Measurements from ENCODE around the gene MAP2.

Gene MAP2

GRCh38 chr2:209383212-209383611 lies 40.6 kb upstream of the MAP2 start:
- POLR2A ChIA-PET = no interaction called here
- TF ChIP-seq LEF1 (IDR thresholded peaks at IDR 0.05; ENCODE audit: borderline replicate concordance) = no peak
- CTCF ChIA-PET = no interaction called here
- no peak for DNase-seq (ENCODE audit: extremely low spot score)

DNA sequence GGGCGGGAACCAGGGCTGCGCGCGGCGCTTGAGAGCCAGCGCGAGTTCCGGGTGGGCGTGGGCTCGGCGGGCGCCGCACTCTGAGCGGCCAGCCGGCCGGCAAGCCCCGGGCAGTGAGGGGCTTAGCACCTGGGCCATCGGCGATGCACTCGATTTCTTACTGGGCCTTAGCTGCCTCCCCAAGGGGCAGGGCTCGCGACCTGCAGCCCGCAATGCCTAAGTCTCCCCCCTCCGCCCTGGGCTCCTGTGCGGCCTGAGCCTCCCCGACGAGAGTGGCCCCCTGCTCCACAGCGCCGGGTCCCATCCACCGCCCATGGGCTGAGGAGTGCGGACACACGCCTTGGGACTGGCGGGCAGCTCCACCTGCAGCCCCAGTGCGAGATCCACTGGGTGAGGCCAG lies 36.5 kb upstream of the MAP2 start:
- ChIA-PET POLR2A (no interaction called here), CTCF (no interaction called here)
- TF ChIP-seq BHLHE40 (IDR thresholded peaks at IDR 0.05; ENCODE audit: borderline replicate concordance) = no peak
- TF ChIP-seq LEF1 (IDR thresholded peaks at IDR 0.05; ENCODE audit: borderline replicate concordance) = no peak
- no peak for TF ChIP-seq L3MBTL2 (conservative IDR thresholded peaks at IDR 0.05)
- TF ChIP-seq CTBP1 (IDR thresholded peaks at IDR 0.05; ENCODE audit: borderline replicate concordance) = no peak
- no peak for TF ChIP-seq SP1 (IDR thresholded peaks at IDR 0.05)
- TF ChIP-seq ELF4 (IDR thresholded peaks at IDR 0.05) = no peak
- no peak for TF ChIP-seq TARDBP (IDR thresholded peaks at IDR 0.05)
- TF ChIP-seq, protein P1, sequence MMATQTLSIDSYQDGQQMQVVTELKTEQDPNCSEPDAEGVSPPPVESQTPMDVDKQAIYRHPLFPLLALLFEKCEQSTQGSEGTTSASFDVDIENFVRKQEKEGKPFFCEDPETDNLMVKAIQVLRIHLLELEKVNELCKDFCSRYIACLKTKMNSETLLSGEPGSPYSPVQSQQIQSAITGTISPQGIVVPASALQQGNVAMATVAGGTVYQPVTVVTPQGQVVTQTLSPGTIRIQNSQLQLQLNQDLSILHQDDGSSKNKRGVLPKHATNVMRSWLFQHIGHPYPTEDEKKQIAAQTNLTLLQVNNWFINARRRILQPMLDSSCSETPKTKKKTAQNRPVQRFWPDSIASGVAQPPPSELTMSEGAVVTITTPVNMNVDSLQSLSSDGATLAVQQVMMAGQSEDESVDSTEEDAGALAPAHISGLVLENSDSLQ (IDR thresholded peaks at IDR 0.05) = no peak
- TF ChIP-seq NFRKB (IDR thresholded peaks at IDR 0.05) = no peak
- no peak for TF ChIP-seq SUZ12 (IDR thresholded peaks at IDR 0.05)
- no peak for TF ChIP-seq ARNT (IDR thresholded peaks at IDR 0.05)
- no peak for TF ChIP-seq ZNF384 (IDR thresholded peaks at IDR 0.05)
- TF ChIP-seq HDGF (IDR thresholded peaks at IDR 0.05; ENCODE audit: borderline replicate concordance) = no peak
- DNase-seq (ENCODE audit: extremely low spot score) = no peak

- ChIA-PET POLR2A (no interaction called here), CTCF (no interaction called here)
- TF ChIP-seq LEF1 (IDR thresholded peaks at IDR 0.05; ENCODE audit: borderline replicate concordance) (no peak), HDGF (IDR thresholded peaks at IDR 0.05; ENCODE audit: borderline replicate concordance) (no peak), BHLHE40 (IDR thresholded peaks at IDR 0.05; ENCODE audit: borderline replicate concordance) (no peak), NFRKB (IDR thresholded peaks at IDR 0.05) (no peak), TARDBP (IDR thresholded peaks at IDR 0.05) (no peak), ARNT (IDR thresholded peaks at IDR 0.05) (no peak), FOXA1 (IDR thresholded peaks at IDR 0.05) (no peak), SUZ12 (IDR thresholded peaks at IDR 0.05) (no peak), CTBP1 (IDR thresholded peaks at IDR 0.05; ENCODE audit: borderline replicate concordance) (no peak), L3MBTL2 (conservative IDR thresholded peaks at IDR 0.05) (no peak), FOXM1 (IDR thresholded peaks at IDR 0.05; ENCODE audit: borderline replicate concordance) (no peak), SP1 (IDR thresholded peaks at IDR 0.05) (no peak), ZNF384 (IDR thresholded peaks at IDR 0.05) (no peak)
- TF ChIP-seq, protein P1 (IDR thresholded peaks at IDR 0.05) = no peak
- DNase-seq (ENCODE audit: extremely low spot score) = no peak
Observed at GRCh38 chr2:209388446-209389037, 35.3 kb upstream of the MAP2 start.

DNA sequence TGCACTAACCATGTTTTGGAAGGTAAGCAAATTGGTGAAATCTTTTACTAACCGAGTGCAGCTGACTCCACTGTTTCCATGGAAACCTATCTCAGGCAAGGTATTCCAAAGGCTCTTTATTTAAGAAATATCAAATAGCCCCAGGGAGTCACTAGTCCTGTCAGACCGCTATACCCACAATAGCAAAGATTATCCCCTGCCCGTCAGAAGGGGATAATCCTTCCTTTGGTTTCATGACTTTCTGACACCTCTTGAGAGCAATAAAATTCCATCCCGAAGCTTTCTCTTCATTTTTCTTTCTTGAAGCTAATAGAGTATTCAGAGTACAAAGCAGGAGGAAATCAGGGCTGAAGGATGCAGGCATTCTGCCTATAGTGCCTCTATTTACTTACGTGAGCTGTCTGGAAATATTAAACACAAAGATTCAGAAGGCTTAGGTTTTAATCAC lies 34.7 kb upstream of the MAP2 start:
- CTCF ChIA-PET = no interaction called here
- no peak for DNase-seq (ENCODE audit: extremely low spot score)
- POLR2A ChIA-PET = no interaction called here

DNA sequence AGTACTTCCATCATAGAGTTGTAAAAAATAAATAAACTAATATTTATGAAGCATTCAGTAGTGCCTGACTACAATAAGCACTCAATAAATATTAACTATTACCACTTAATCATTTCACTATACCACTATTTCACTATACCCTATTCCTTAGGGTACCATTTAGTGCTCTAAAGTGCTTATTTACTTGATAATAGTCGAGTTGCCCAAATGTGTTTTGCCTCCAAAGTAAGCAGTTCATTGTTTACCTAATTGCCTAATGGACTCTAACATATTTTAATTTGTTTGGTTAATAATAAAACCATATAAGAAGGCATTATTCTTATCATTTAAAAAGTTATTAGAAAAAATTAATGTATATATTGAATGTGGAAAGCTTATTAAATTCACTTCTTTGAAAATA lies 33.0 kb upstream of the MAP2 start:
- CTCF ChIA-PET = no interaction called here
- POLR2A ChIA-PET = no interaction called here
- DNase-seq (ENCODE audit: extremely low spot score) = no peak
- TF ChIP-seq NFRKB (IDR thresholded peaks at IDR 0.05) (no peak), FOXM1 (IDR thresholded peaks at IDR 0.05; ENCODE audit: borderline replicate concordance) (no peak), FOXA1 (IDR thresholded peaks at IDR 0.05) (no peak), CTBP1 (IDR thresholded peaks at IDR 0.05; ENCODE audit: borderline replicate concordance) (no peak), FOXK2 (IDR thresholded peaks at IDR 0.05) (no peak), LEF1 (IDR thresholded peaks at IDR 0.05; ENCODE audit: borderline replicate concordance) (no peak), ELF4 (IDR thresholded peaks at IDR 0.05) (no peak), ARNT (IDR thresholded peaks at IDR 0.05) (no peak), SP1 (IDR thresholded peaks at IDR 0.05) (no peak), TARDBP (IDR thresholded peaks at IDR 0.05) (no peak), BHLHE40 (IDR thresholded peaks at IDR 0.05; ENCODE audit: borderline replicate concordance) (no peak), ZNF384 (IDR thresholded peaks at IDR 0.05) (no peak), SUZ12 (IDR thresholded peaks at IDR 0.05) (no peak)
- TF ChIP-seq, protein P1 (IDR thresholded peaks at IDR 0.05) = no peak

More for the DNA sequence above, 34.7 kb upstream of the MAP2 start:
- no peak for TF ChIP-seq TARDBP (IDR thresholded peaks at IDR 0.05)
- no peak for TF ChIP-seq ARNT (IDR thresholded peaks at IDR 0.05)
- TF ChIP-seq L3MBTL2 (conservative IDR thresholded peaks at IDR 0.05) = no peak
- TF ChIP-seq LEF1 (IDR thresholded peaks at IDR 0.05; ENCODE audit: borderline replicate concordance) = no peak
- TF ChIP-seq FOXM1 (IDR thresholded peaks at IDR 0.05; ENCODE audit: borderline replicate concordance) = no peak
- TF ChIP-seq FOXA1 (IDR thresholded peaks at IDR 0.05) = no peak
- TF ChIP-seq FOXK2 (IDR thresholded peaks at IDR 0.05) = no peak
- TF ChIP-seq SP1 (IDR thresholded peaks at IDR 0.05) = no peak
- no peak for TF ChIP-seq HDGF (IDR thresholded peaks at IDR 0.05; ENCODE audit: borderline replicate concordance)
- TF ChIP-seq BHLHE40 (IDR thresholded peaks at IDR 0.05; ENCODE audit: borderline replicate concordance) = no peak
- TF ChIP-seq NFRKB (IDR thresholded peaks at IDR 0.05) = no peak
- TF ChIP-seq CTBP1 (IDR thresholded peaks at IDR 0.05; ENCODE audit: borderline replicate concordance) = no peak
- TF ChIP-seq, protein P1 (IDR thresholded peaks at IDR 0.05) = no peak
- TF ChIP-seq ELF4 (IDR thresholded peaks at IDR 0.05) = no peak
- no peak for TF ChIP-seq SUZ12 (IDR thresholded peaks at IDR 0.05)
- TF ChIP-seq ZNF384 (IDR thresholded peaks at IDR 0.05) = no peak
